ENCODE data around the gene KCNH6. TPM values are rescaled to one million over a fixed set of nuclear protein-coding genes. Genes with fewer than 3 reads are reported as not detected.

Gene KCNH6
- total RNA-seq, 3 donors from 2014 or later (not counting 1 experiment from before 2014, with no cell fraction given) = not detected

- no peak overlapping the region for H3K27ac ChIP-seq (ENCODE audit: low read length)
- ATAC-seq = no peak
- no peaks in the 10 kb centered on the region for H3K36me3 Mint-ChIP-seq
- no peak overlapping the region for H3K27ac Mint-ChIP-seq
- intact Hi-C loops (cut with micrococcal nuclease) = no loop called here
- H3K27me3 Mint-ChIP-seq (ENCODE audit: low read depth in 2 of 2) = peaks cover 18 to 28% of the 10 kb centered on the region in 2 donors
- H3K9me3 ChIP-seq (ENCODE audit: control insufficient read depth, insufficient read depth, low read length) = no peaks in the 10 kb centered on the region
- DNase-seq = no peak
- H3K4me1 Mint-ChIP-seq = peaks cover 0 to 13% of the 10 kb centered on the region in 2 donors
- H3K4me3 ChIP-seq (ENCODE audit: low read length) = no peak overlapping the region
- TF ChIP-seq CTCF (IDR thresholded peaks at IDR 0.05) = no peak
- peaks cover 15% of the 10 kb centered on the region for H3K4me1 ChIP-seq (ENCODE audit: control insufficient read depth, insufficient read depth, low read length)
- WGBS (ENCODE audit: insufficient coverage) = 17% methylated on average over 44 of the region's 44 CpGs
- peaks cover 17% of the 10 kb centered on the region for H3K27me3 ChIP-seq (ENCODE audit: control insufficient read depth, insufficient read depth, low read length)
- no peaks in the 10 kb centered on the region for H3K36me3 ChIP-seq (ENCODE audit: control insufficient read depth, insufficient read depth, low read length)
- peak overlapping the region; percentile 79 for H3K4me3 Mint-ChIP-seq
- H3K9me3 Mint-ChIP-seq = no peaks in the 10 kb centered on the region
Measured at GRCh38 chr17:63477480-63478440, 45.4 kb upstream of the KCNH6 start.

GRCh38 chr17:63478814-63479494 lies 44.2 kb upstream of the KCNH6 start:
- Mint-ChIP-seq H3K4me3 (peak overlapping the region; percentile 71), H3K9me3 (no peaks in the 10 kb centered on the region), H3K36me3 (no peaks in the 10 kb centered on the region), H3K27ac (no peak overlapping the region), H3K27me3 (ENCODE audit: low read depth in 2 of 2) (peaks cover 16 to 25% of the 10 kb centered on the region in 2 donors), H3K4me1 (peaks cover 0 to 13% of the 10 kb centered on the region in 2 donors)
- DNase-seq (peak; percentile 49 to 87), ATAC-seq (peak; percentile 68 to 90 (median 81))
- TF ChIP-seq CTCF (IDR thresholded peaks at IDR 0.05) = peak; percentile 59
- Histone ChIP-seq H3K9me3 (ENCODE audit: control insufficient read depth, insufficient read depth, low read length) (no peaks in the 10 kb centered on the region), H3K27me3 (ENCODE audit: control insufficient read depth, insufficient read depth, low read length) (peaks cover 17% of the 10 kb centered on the region), H3K27ac (ENCODE audit: low read length) (no peak overlapping the region), H3K4me1 (ENCODE audit: control insufficient read depth, insufficient read depth, low read length) (peaks cover 15% of the 10 kb centered on the region), H3K36me3 (ENCODE audit: control insufficient read depth, insufficient read depth, low read length) (no peaks in the 10 kb centered on the region), H3K4me3 (ENCODE audit: low read length) (no peak overlapping the region)
- WGBS (ENCODE audit: insufficient coverage) = 43% methylated on average over 16 of the region's 16 CpGs
- intact Hi-C loops (cut with micrococcal nuclease) = loop anchor here (1.0 kb wide), 1 partner anchor 54 kb away; no protein-coding TSS in a partner anchor

- H3K4me3 ChIP-seq (ENCODE audit: low read length) = no peak overlapping the region
- peaks cover 0 to 13% of the 10 kb centered on the region in 2 donors for H3K4me1 Mint-ChIP-seq
- intact Hi-C loops (cut with micrococcal nuclease) = loop anchor here (1.0 kb wide), 1 partner anchor 54 kb away; no protein-coding TSS in a partner anchor
- H3K27me3 Mint-ChIP-seq (ENCODE audit: low read depth in 2 of 2) = peaks cover 9 to 25% of the 10 kb centered on the region in 2 donors
- H3K4me1 ChIP-seq (ENCODE audit: control insufficient read depth, insufficient read depth, low read length) = peaks cover 15% of the 10 kb centered on the region
- ATAC-seq (no peak), DNase-seq (no peak)
- no peaks in the 10 kb centered on the region for H3K36me3 ChIP-seq (ENCODE audit: control insufficient read depth, insufficient read depth, low read length)
- no peaks in the 10 kb centered on the region for H3K9me3 Mint-ChIP-seq
- H3K27me3 ChIP-seq (ENCODE audit: control insufficient read depth, insufficient read depth, low read length) = peaks cover 17% of the 10 kb centered on the region
- H3K4me3 Mint-ChIP-seq = no peak overlapping the region
- no peak overlapping the region for H3K27ac ChIP-seq (ENCODE audit: low read length)
- 83% methylated on average over 17 of the region's 17 CpGs for WGBS (ENCODE audit: insufficient coverage)
- no peak for TF ChIP-seq CTCF (IDR thresholded peaks at IDR 0.05)
- H3K9me3 ChIP-seq (ENCODE audit: control insufficient read depth, insufficient read depth, low read length) = no peaks in the 10 kb centered on the region
- H3K27ac Mint-ChIP-seq = no peak overlapping the region
- H3K36me3 Mint-ChIP-seq = no peaks in the 10 kb centered on the region
Measured at GRCh38 chr17:63479495-63480184, 43.5 kb upstream of the KCNH6 start.
